IMR-90 (cell line): Measurements from ENCODE around the gene CAMTA1. TPM values are rescaled to one million over a fixed set of nuclear protein-coding genes. Genes with fewer than 3 reads are reported as not detected.

ENCODE experiments used
- ATAC-seq: fragments of 200-7000 bp; cut with Tn5 transposase; 2 replicates; pipeline ENCODE4 v1.9.1; 2020; ENCODE audit warnings: low read depth, mild to moderate bottlenecking, moderate library complexity
- BruUV-seq: library from RNA; stranded (reverse); fragments of 400-500 nt; replicated peaks from 2 replicates; lab custom pipeline; 2021; lab: Mats Ljungman, UMichigan
- CTCF ChIA-PET: fragments of 300-600 bp; formaldehyde crosslinking; extraction: SDS; loops from one replicate; lab custom pipeline; 2021; ENCODE audit warnings: antibody characterized with exemption; lab: Yijun Ruan, JAX
- POLR2A ChIA-PET: fragments of 300-600 bp; sonication (Branson Sonifier 250); formaldehyde crosslinking; loops from one replicate; lab custom pipeline; 2022; ENCODE audit warnings: antibody characterized with exemption; ENCODE audit not compliant: unreplicated experiment; lab: Charles Lee
- DNase-seq: peaks from one replicate; pipeline ENCODE4 v3.0.0; 2013
- H2AFZ ChIP-seq: replicated peaks from 2 replicates; pipeline ENCODE3; 2013; ENCODE audit warnings: low read length, mild to moderate bottlenecking; ENCODE audit not compliant: poor library complexity
- H2AK5ac ChIP-seq: 2 replicates; pipeline ENCODE4 v1.6.1; 2013; ENCODE audit warnings: low read depth, low read length, inconsistent platforms
- H2AK9ac ChIP-seq: replicated peaks from 2 replicates; pipeline ENCODE3; 2013; ENCODE audit warnings: mild to moderate bottlenecking, low read depth, low read length, moderate library complexity; ENCODE audit not compliant: poor library complexity
- H2BK120ac ChIP-seq: 2 replicates; pipeline ENCODE4 v1.6.1; 2013; ENCODE audit warnings: low read depth, low read length, inconsistent platforms
- H2BK15ac ChIP-seq: 3 replicates; pipeline ENCODE4 v1.6.1; 2013; ENCODE audit warnings: low read depth, low read length, inconsistent platforms
- H2BK20ac ChIP-seq: 2 replicates; pipeline ENCODE4 v1.6.1; 2013; ENCODE audit warnings: low read depth, mild to moderate bottlenecking, inconsistent platforms, low read length, moderate library complexity
- H2BK5ac ChIP-seq: 2 replicates; pipeline ENCODE4 v1.6.1; 2013; ENCODE audit warnings: mild to moderate bottlenecking, low read depth, low read length, inconsistent platforms; ENCODE audit not compliant: poor library complexity, severe bottlenecking
- H3K14ac ChIP-seq: replicated peaks from 2 replicates; pipeline ENCODE4 v1.6.1; 2013; ENCODE audit warnings: low read depth, low read length, inconsistent platforms
- H3K18ac ChIP-seq: 2 replicates; pipeline ENCODE4 v1.6.1; 2013; ENCODE audit warnings: low read depth, low read length, control low read depth
- H3K23ac ChIP-seq: 2 replicates; pipeline ENCODE4 v1.6.1; 2013; ENCODE audit warnings: low read depth, low read length, inconsistent platforms
- H3K27ac ChIP-seq: 2 replicates; pipeline ENCODE4 v1.5.1; 2013; ENCODE audit warnings: mild to moderate bottlenecking, control low read depth, low read length; ENCODE audit not compliant: insufficient read depth
- H3K27me3 ChIP-seq: 2 replicates; pipeline ENCODE4 v1.6.1; 2013; ENCODE audit warnings: low read length; ENCODE audit not compliant: control insufficient read depth, insufficient read depth
- H3K36me3 ChIP-seq: 2 replicates; pipeline ENCODE4 v1.6.1; 2013; ENCODE audit warnings: low read length, mixed read lengths; ENCODE audit not compliant: control insufficient read depth, insufficient read depth
- H3K4ac ChIP-seq: 2 replicates; pipeline ENCODE4 v1.6.1; 2013; ENCODE audit warnings: low read depth, low read length, inconsistent platforms
- H3K4me1 ChIP-seq: 2 replicates; pipeline ENCODE4 v1.6.1; 2013; ENCODE audit warnings: low read length, mixed read lengths; ENCODE audit not compliant: control insufficient read depth, insufficient read depth
- H3K4me2 ChIP-seq: 2 replicates; pipeline ENCODE4 v1.6.1; 2013; ENCODE audit warnings: low read depth, mild to moderate bottlenecking, control low read depth, low read length, moderate library complexity
- H3K4me3 ChIP-seq: 2 replicates; pipeline ENCODE4 v1.5.1; 2013; ENCODE audit warnings: low read depth, mild to moderate bottlenecking, control low read depth, low read length, moderate library complexity; ENCODE audit not compliant: insufficient read depth
- H3K56ac ChIP-seq: 2 replicates; pipeline ENCODE4 v1.6.1; 2013; ENCODE audit warnings: low read length, inconsistent platforms; ENCODE audit not compliant: insufficient read depth; ENCODE audit errors: extremely low read depth
- H3K79me1 ChIP-seq, 2 experiments: 2 replicates each; pipeline ENCODE4 v1.6.1; 2013; ENCODE audit warnings: low read length in 2 of 2, inconsistent platforms in 1 of 2, low read depth in 1 of 2
- H3K9ac ChIP-seq: 2 replicates; pipeline ENCODE4 v1.6.1; 2013; ENCODE audit warnings: low read depth, low read length, control low read depth
- H3K9me1 ChIP-seq: 2 replicates; pipeline ENCODE4 v1.6.1; 2013; ENCODE audit warnings: low read length, inconsistent platforms; ENCODE audit not compliant: insufficient read depth
- H3K9me3 ChIP-seq: 2 replicates; pipeline ENCODE4 v1.6.1; 2013; ENCODE audit warnings: low read length; ENCODE audit not compliant: control insufficient read depth, insufficient read depth
- H4K20me1 ChIP-seq: 2 replicates; pipeline ENCODE4 v1.6.1; 2013; ENCODE audit warnings: low read length, inconsistent platforms; ENCODE audit not compliant: insufficient read depth
- H4K5ac ChIP-seq: 2 replicates; pipeline ENCODE4 v1.6.1; 2013; ENCODE audit warnings: mild to moderate bottlenecking, low read depth, low read length, control low read depth
- H4K8ac ChIP-seq, 2 experiments: 2 replicates each; pipeline ENCODE4 v1.6.1; 2013; ENCODE audit warnings: low read depth in 2 of 2, low read length in 2 of 2, control low read depth in 1 of 2, inconsistent platforms in 1 of 2
- H4K91ac ChIP-seq: 2 replicates; pipeline ENCODE4 v1.6.1; 2013; ENCODE audit warnings: low read depth, low read length, inconsistent platforms; ENCODE audit not compliant: insufficient read depth
- BHLHE40 ChIP-seq: fragments of 150-350 bp; IDR thresholded peaks from 2 replicates; pipeline ENCODE4 v1.6.1; 2016; ENCODE audit warnings: mild to moderate bottlenecking, low read depth, low read length
- CEBPB ChIP-seq: IDR thresholded peaks from 2 replicates; pipeline ENCODE4 v1.6.1; 2012; ENCODE audit warnings: low read depth, low read length, improper control_type of control experiment
- CHD1 ChIP-seq: IDR thresholded peaks from 2 replicates; pipeline ENCODE4 v1.6.1; 2012; ENCODE audit warnings: low read depth, low read length, improper control_type of control experiment
- FOS ChIP-seq: fragments of 150-350 bp; IDR thresholded peaks from 2 replicates; pipeline ENCODE4 v1.6.1; 2016; ENCODE audit warnings: low read depth, low read length
- MAFK ChIP-seq: IDR thresholded peaks from 2 replicates; pipeline ENCODE4 v1.6.1; 2012; ENCODE audit warnings: low read depth, low read length, improper control_type of control experiment
- MAZ ChIP-seq: IDR thresholded peaks from 2 replicates; pipeline ENCODE4 v1.6.1; 2012; ENCODE audit warnings: low read depth, mild to moderate bottlenecking, low read length, improper control_type of control experiment, moderate library complexity, borderline replicate concordance
- MXI1 ChIP-seq: IDR thresholded peaks from 2 replicates; pipeline ENCODE4 v1.6.1; 2012; ENCODE audit warnings: low read depth, mild to moderate bottlenecking, low read length, moderate library complexity, borderline replicate concordance
- NFE2L2 ChIP-seq: fragments of 150-350 bp; IDR thresholded peaks from 2 replicates; pipeline ENCODE4 v1.6.1; 2016; ENCODE audit warnings: low read depth, mild to moderate bottlenecking, low read length
- POLR2A ChIP-seq: IDR thresholded peaks from 2 replicates; pipeline ENCODE4 v1.6.1; 2012; ENCODE audit warnings: mild to moderate bottlenecking, low read depth, low read length
- RAD21 ChIP-seq: IDR thresholded peaks from 2 replicates; pipeline ENCODE4 v1.6.1; 2012; ENCODE audit warnings: low read length, improper control_type of control experiment
- RCOR1 ChIP-seq: IDR thresholded peaks from 2 replicates; pipeline ENCODE4 v1.6.1; 2012; ENCODE audit warnings: mild to moderate bottlenecking, low read length, improper control_type of control experiment; ENCODE audit not compliant: insufficient replicate concordance
- RFX5 ChIP-seq: IDR thresholded peaks from 2 replicates; pipeline ENCODE4 v1.8.0; 2012; ENCODE audit warnings: low read depth, mild to moderate bottlenecking, low read length, moderate library complexity
- SMC3 ChIP-seq: fragments of 150-350 bp; IDR thresholded peaks from 2 replicates; pipeline ENCODE4 v1.6.1; 2016; ENCODE audit warnings: low read depth, mild to moderate bottlenecking, antibody characterized with exemption, low read length, moderate library complexity
- WGBS, 2 experiments: methylation state at CpG; one replicate each; pipeline versions ENCODE4 v1.1.5 to v1.1.7; 2013; ENCODE audit warnings: missing lambda C conversion rate in 2 of 2; ENCODE audit not compliant: insufficient read length in 1 of 2; ENCODE audit errors: extremely low coverage in 2 of 2; 5-methylcytosine and 5-hydroxymethylcytosine counted together
- dilution Hi-C: fragments of 300-500 bp; cut with HindIII; formaldehyde crosslinking; loops from one replicate; pipeline ENCODE4 v1.14.3; 2018; ENCODE audit warnings: low sequenced_read_pairs; ENCODE audit not compliant: unreplicated experiment
- in situ Hi-C: fragments of 300-500 bp; cut with MboI; formaldehyde crosslinking; loops from 3 replicates; pipeline ENCODE4 v1.14.3; 2019; ENCODE audit warnings: low sequenced_read_pairs, inconsistent platforms, mixed read lengths
- intact Hi-C: fragments of 100-400 bp; cut with micrococcal nuclease; formaldehyde crosslinking; loops from 2 replicates; pipeline ENCODE4 v1.10.0; 2022
- polyA plus RNA-seq, 3 experiments: library from polyadenylated mRNA; depleted of rRNA; stranded (reverse); fragments of >200 nt; gene quantifications; 2 replicates each; pipeline ENCODE4 v1.2.3, GENCODE V29; 2012; ENCODE audit warnings: low replicate concordance in 1 of 3
- total RNA-seq: library from RNA; depleted of rRNA; stranded (reverse); fragments of >200 nt; gene quantifications from 2 replicates; pipeline ENCODE4 v1.2.3, GENCODE V29; 2012
- TF ChIP-seq, protein P1 (sequence below): conservative IDR thresholded peaks from 2 replicates; pipeline ENCODE4 v1.5.1; 2012; ENCODE audit warnings: mild to moderate bottlenecking, low read depth, low read length, improper control_type of control experiment
- TF ChIP-seq, protein P2 (sequence below): fragments of 150-350 bp; IDR thresholded peaks from 2 replicates; pipeline ENCODE4 v1.6.1; 2017; ENCODE audit warnings: mild to moderate bottlenecking, antibody characterized with exemption, low read length, low read depth
- TF ChIP-seq, protein P3 (sequence below): fragments of 150-350 bp; IDR thresholded peaks from 2 replicates; pipeline ENCODE4 v1.6.1; 2016; ENCODE audit warnings: low read depth, mild to moderate bottlenecking, low read length, moderate library complexity, borderline replicate concordance

CAMTA1 gene
- total and polyA plus RNA-seq, 2 of the 4 experiments (the other 2 are of a cell fraction) = 35.5 to 74.3 TPM

DNA sequence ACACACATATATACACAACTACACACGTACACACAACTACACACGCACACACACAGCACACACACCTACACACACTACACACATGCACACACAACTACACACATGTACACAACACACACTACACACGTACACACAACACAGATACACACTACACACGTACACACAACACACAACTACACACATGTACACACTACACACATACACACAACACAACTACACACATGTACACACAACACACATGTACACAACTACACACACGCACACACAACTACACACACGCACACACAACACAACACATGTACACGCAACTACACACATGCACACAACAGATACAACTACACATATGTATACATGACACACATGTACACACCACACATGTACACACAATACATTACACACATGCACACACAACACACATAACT, 318.1 kb downstream of the CAMTA1 start:
- DNase-seq = no peak
- no peak overlapping the region for H3K4me3 ChIP-seq
- CTCF ChIA-PET = no interaction called here

More for the DNA sequence above, 318.1 kb downstream of the CAMTA1 start:
- Histone ChIP-seq H3K27ac (no peak overlapping the region), H3K79me1 (no peaks in the 10 kb centered on the region), H2BK120ac (no peak overlapping the region), H3K56ac (no peak overlapping the region), H3K4me1 (no peaks in the 10 kb centered on the region), H2AK5ac (no peak overlapping the region), H4K20me1 (no peaks in the 10 kb centered on the region), H3K23ac (no peak overlapping the region), H3K14ac (no peak overlapping the region), H3K4me2 (no peak overlapping the region), H3K36me3 (no peaks in the 10 kb centered on the region), H4K8ac (no peak overlapping the region), H2AFZ (no peak overlapping the region), H2BK15ac (no peak overlapping the region), H4K5ac (no peak overlapping the region), H3K18ac (no peak overlapping the region), H2BK20ac (no peak overlapping the region), H3K9ac (no peak overlapping the region), H2BK5ac (peak overlapping the region; percentile 50), H3K27me3 (peaks cover 22% of the 10 kb centered on the region), H2AK9ac (no peak overlapping the region), H3K9me1 (no peaks in the 10 kb centered on the region), H3K9me3 (no peaks in the 10 kb centered on the region), H3K4ac (no peak overlapping the region), H4K91ac (no peak overlapping the region)
- no TSS peak for BruUV-seq
- in situ Hi-C loops (no loop called here), intact Hi-C loops (no loop called here), dilution Hi-C loops (no loop called here)
- ATAC-seq = no peak
- POLR2A ChIA-PET = no interaction called here
- 80% methylated on average over 7 of the region's 7 CpGs; no CpG with 5 or more reads in 1 of the 2 experiments for WGBS, 2 experiments
- TF ChIP-seq RAD21 = no peak
- TF ChIP-seq CEBPB = no peak
- no peak for TF ChIP-seq MAFK
- TF ChIP-seq, protein P1, sequence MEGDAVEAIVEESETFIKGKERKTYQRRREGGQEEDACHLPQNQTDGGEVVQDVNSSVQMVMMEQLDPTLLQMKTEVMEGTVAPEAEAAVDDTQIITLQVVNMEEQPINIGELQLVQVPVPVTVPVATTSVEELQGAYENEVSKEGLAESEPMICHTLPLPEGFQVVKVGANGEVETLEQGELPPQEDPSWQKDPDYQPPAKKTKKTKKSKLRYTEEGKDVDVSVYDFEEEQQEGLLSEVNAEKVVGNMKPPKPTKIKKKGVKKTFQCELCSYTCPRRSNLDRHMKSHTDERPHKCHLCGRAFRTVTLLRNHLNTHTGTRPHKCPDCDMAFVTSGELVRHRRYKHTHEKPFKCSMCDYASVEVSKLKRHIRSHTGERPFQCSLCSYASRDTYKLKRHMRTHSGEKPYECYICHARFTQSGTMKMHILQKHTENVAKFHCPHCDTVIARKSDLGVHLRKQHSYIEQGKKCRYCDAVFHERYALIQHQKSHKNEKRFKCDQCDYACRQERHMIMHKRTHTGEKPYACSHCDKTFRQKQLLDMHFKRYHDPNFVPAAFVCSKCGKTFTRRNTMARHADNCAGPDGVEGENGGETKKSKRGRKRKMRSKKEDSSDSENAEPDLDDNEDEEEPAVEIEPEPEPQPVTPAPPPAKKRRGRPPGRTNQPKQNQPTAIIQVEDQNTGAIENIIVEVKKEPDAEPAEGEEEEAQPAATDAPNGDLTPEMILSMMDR = no peak
- TF ChIP-seq, protein P2, sequence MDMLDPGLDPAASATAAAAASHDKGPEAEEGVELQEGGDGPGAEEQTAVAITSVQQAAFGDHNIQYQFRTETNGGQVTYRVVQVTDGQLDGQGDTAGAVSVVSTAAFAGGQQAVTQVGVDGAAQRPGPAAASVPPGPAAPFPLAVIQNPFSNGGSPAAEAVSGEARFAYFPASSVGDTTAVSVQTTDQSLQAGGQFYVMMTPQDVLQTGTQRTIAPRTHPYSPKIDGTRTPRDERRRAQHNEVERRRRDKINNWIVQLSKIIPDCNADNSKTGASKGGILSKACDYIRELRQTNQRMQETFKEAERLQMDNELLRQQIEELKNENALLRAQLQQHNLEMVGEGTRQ = no peak
- no peak for TF ChIP-seq RCOR1
- TF ChIP-seq NFE2L2 = no peak
- TF ChIP-seq SMC3 = no peak
- TF ChIP-seq MAZ = no peak
- no peak for TF ChIP-seq MXI1
- TF ChIP-seq CHD1 = no peak
- TF ChIP-seq BHLHE40 = no peak
- TF ChIP-seq FOS = no peak
- TF ChIP-seq, protein P3, sequence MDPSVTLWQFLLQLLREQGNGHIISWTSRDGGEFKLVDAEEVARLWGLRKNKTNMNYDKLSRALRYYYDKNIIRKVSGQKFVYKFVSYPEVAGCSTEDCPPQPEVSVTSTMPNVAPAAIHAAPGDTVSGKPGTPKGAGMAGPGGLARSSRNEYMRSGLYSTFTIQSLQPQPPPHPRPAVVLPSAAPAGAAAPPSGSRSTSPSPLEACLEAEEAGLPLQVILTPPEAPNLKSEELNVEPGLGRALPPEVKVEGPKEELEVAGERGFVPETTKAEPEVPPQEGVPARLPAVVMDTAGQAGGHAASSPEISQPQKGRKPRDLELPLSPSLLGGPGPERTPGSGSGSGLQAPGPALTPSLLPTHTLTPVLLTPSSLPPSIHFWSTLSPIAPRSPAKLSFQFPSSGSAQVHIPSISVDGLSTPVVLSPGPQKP = no peak
- TF ChIP-seq RFX5 = no peak
- TF ChIP-seq POLR2A = no peak
